ENCODE results near the gene TEAD4. TPM values are rescaled to one million over a fixed set of nuclear protein-coding genes. Genes with fewer than 3 reads are reported as not detected.

Gene TEAD4
- polyA plus RNA-seq, 3 donors from 2014 or later: not detected

DNA sequence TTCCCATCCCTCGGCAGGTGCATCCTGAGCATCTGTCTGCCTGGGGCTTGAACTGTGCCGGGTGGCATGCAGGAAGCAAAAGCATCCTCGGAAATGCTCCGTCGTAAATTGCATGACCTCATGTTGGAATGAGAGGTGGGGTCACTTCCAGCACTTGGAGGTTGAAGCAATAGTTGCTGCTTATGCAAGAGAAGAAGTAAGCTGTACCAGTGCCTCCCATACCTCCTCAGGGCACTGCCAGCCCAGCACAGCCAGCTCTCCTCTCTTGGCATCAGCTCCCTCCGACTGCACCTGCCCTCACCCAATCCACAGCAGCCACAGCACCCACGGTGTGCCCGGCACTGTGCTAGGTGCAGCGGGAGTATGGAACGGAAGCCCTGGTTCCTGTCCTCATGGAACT lies 11.5 kb downstream of the TEAD4 start:
- Mint-ChIP-seq H3K36me3 (no peaks in the 10 kb centered on the region), H3K27ac (no peak overlapping the region), H3K4me1 (no peaks in the 10 kb centered on the region), H3K27me3 (ENCODE audit: low read depth in 3 of 3) (peaks cover 2 to 7% (median 3%) of the 10 kb centered on the region in 3 donors), H3K9me3 (no peaks in the 10 kb centered on the region), H3K4me3 (no peak overlapping the region)
- no peak for DNase-seq

GRCh38 chr12:2973566-2973965 lies 14.4 kb downstream of the TEAD4 start:
- no peaks in the 10 kb centered on the region for H3K4me1 Mint-ChIP-seq
- DNase-seq: no peak
- no peak overlapping the region for H3K4me3 Mint-ChIP-seq
- H3K36me3 Mint-ChIP-seq: no peaks in the 10 kb centered on the region
- no peaks in the 10 kb centered on the region for H3K9me3 Mint-ChIP-seq
- no peak overlapping the region for H3K27ac Mint-ChIP-seq
- peaks cover 2 to 7% (median 3%) of the 10 kb centered on the region in 3 donors for H3K27me3 Mint-ChIP-seq (ENCODE audit: low read depth in 3 of 3)

DNA sequence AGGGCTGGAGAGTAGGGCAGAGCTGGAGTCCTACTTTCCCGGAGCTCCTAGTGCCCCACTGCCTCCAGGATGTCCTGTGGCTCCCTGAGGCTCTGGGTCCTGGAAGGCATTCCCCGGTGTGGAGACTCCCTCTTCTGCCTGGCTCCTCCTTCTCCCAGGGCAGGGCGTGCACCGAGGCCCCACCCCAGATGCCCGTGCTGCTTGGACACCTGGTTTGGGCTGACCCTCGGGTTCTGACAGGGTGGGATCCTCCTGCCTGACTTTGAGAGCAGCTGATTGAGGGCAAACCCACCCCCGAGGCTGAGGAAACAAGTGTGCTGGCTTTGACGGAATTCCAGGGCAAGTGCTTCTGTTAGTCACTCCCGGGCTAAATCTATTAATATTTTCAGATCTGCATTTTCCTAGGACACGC lies 15.4 kb downstream of the TEAD4 start:
- no peak overlapping the region for H3K4me3 Mint-ChIP-seq
- H3K27me3 Mint-ChIP-seq (ENCODE audit: low read depth in 3 of 3): peaks cover 2 to 7% (median 3%) of the 10 kb centered on the region in 3 donors
- no peak for DNase-seq
- no peak overlapping the region for H3K27ac Mint-ChIP-seq
- no peaks in the 10 kb centered on the region for H3K4me1 Mint-ChIP-seq
- H3K9me3 Mint-ChIP-seq: no peaks in the 10 kb centered on the region
- no peaks in the 10 kb centered on the region for H3K36me3 Mint-ChIP-seq

DNA sequence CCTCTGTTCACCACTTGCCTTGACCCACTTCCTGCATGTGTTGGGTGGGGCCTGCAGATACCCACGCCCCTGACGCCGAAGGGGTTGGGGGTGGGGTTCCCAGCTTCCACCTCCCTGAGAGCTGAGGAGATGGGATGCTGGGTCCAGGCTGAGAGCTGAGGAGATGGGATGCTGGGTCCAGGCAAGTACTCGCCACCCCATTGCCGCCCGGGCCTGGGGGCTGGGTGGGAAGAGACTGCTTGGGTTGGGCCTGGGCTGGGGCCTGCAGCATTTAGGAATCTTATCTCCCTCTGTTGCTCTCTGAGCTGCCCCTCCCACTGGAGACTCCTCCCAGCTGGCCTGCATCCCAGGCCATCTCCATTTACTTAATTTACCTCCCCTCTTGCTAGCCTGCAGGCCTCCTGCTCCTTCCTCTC lies 17.4 kb downstream of the TEAD4 start:
- no peak for DNase-seq
- Mint-ChIP-seq H3K36me3 (no peaks in the 10 kb centered on the region), H3K4me1 (no peaks in the 10 kb centered on the region), H3K27ac (no peak overlapping the region), H3K9me3 (no peaks in the 10 kb centered on the region), H3K27me3 (ENCODE audit: low read depth in 3 of 3) (peaks cover 2 to 7% (median 3%) of the 10 kb centered on the region in 3 donors), H3K4me3 (no peak overlapping the region)

DNA sequence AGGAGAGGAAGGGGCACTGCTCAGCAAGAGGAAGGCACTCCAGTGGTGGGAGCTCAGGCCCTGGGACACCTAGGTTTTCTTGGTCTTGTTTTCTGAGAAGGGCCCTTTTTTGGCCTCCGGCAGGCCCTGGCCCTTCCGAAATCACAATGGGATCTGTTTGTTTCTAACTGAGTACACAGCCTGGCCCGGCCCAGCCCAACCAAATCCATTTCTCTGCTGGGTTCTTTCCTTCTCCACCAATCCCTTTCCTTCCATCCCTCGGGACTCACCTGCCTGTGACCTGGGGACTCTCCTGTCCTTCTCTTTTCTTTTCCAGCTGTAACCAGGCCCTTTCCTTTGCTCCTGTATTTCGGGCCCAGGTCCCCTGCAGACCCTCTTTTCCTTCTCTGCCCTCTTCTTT lies 18.6 kb downstream of the TEAD4 start:
- Mint-ChIP-seq H3K9me3 (no peaks in the 10 kb centered on the region), H3K4me1 (no peaks in the 10 kb centered on the region), H3K27me3 (ENCODE audit: low read depth in 3 of 3) (peaks cover 2 to 5% (median 3%) of the 10 kb centered on the region in 3 donors), H3K36me3 (no peaks in the 10 kb centered on the region), H3K27ac (no peak overlapping the region), H3K4me3 (no peak overlapping the region)
- no peak for DNase-seq

DNA sequence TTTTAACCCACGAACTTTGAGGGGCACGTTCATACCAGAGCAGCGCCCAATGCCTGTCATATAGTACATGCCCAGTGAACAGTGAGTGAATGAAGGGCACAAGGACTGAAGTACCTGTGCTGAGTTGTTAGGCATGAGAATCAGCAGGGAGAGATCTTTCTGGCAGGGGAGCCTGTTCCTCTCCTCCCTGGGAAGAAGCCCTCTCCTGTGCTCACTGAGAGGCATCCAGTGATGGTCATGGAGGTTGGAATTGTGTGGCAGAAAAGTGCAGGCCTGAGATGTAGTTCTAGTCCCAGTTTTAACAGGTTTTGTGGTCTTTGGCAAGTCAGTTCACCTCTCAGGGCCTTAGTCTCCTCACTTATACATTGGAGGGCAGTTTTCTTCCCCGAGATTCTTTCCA lies 20.6 kb downstream of the TEAD4 start:
- Mint-ChIP-seq H3K36me3 (no peaks in the 10 kb centered on the region), H3K27ac (no peak overlapping the region), H3K4me1 (no peaks in the 10 kb centered on the region), H3K4me3 (no peak overlapping the region), H3K27me3 (ENCODE audit: low read depth in 3 of 3) (peaks cover 2 to 3% (median 3%) of the 10 kb centered on the region in 3 donors), H3K9me3 (no peaks in the 10 kb centered on the region)
- no peak for DNase-seq

GRCh38 chr12:2980630-2981029 lies 21.4 kb downstream of the TEAD4 start:
- Mint-ChIP-seq H3K4me1 (no peaks in the 10 kb centered on the region), H3K4me3 (no peak overlapping the region), H3K9me3 (no peaks in the 10 kb centered on the region), H3K27me3 (ENCODE audit: low read depth in 3 of 3) (peaks cover 2 to 3% (median 2%) of the 10 kb centered on the region in 3 donors), H3K36me3 (no peaks in the 10 kb centered on the region), H3K27ac (no peak overlapping the region)
- DNase-seq: no peak

GRCh38 chr12:2982361-2982760 lies 23.2 kb downstream of the TEAD4 start:
- no peaks in the 10 kb centered on the region for H3K36me3 Mint-ChIP-seq
- no peak overlapping the region for H3K27ac Mint-ChIP-seq
- no peaks in the 10 kb centered on the region for H3K9me3 Mint-ChIP-seq
- no peaks in the 10 kb centered on the region for H3K4me1 Mint-ChIP-seq
- peaks cover 1 to 3% (median 2%) of the 10 kb centered on the region in 3 donors for H3K27me3 Mint-ChIP-seq (ENCODE audit: low read depth in 3 of 3)
- H3K4me3 Mint-ChIP-seq: no peak overlapping the region
- no peak for DNase-seq

- no peaks in the 10 kb centered on the region for H3K9me3 Mint-ChIP-seq
- H3K27ac Mint-ChIP-seq: no peak overlapping the region
- DNase-seq: no peak
- no peaks in the 10 kb centered on the region for H3K36me3 Mint-ChIP-seq
- no peak overlapping the region for H3K4me3 Mint-ChIP-seq
- peaks cover 1 to 3% (median 2%) of the 10 kb centered on the region in 3 donors for H3K27me3 Mint-ChIP-seq (ENCODE audit: low read depth in 3 of 3)
- H3K4me1 Mint-ChIP-seq: no peaks in the 10 kb centered on the region
Observed at GRCh38 chr12:2984249-2984648, 25.1 kb downstream of the TEAD4 start.

DNA sequence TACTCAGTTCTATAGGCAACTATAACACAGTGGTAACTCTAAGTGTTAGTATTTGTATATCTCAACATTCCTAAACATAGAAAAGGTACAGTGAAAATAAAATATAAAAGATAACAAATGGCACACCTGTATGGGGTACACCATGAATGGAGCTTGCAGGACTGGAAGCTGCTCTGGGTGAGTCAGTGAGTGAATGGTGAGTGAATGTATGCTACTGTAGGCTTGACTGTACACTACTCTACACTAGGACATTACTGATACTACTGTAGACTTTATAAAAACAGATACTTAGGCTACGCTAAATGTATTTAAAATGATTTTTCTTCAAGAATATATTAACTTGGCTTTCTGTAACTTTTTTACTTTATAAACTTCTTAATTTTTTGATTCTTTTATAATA lies 25.5 kb downstream of the TEAD4 start:
- H3K36me3 Mint-ChIP-seq: no peaks in the 10 kb centered on the region
- H3K4me3 Mint-ChIP-seq: no peak overlapping the region

DNA sequence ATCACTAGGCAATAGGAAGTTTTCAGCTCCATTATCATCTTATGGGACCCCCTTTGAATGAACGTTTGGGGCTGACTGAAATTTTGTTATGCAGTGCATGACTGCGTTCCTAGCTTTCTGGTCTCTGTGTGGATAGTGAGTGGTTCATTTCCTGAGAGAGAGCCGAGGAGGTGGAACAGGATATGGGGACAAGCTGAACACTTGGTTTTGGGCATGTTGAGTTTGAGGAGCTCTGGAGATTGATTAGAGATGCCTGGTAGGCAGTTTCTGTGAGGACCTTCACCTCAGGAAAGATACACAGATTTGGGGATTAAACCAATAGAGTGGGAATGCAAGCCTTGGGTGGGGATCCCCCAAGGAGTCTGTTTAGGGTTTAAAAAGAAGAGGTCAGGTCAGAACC lies 27.7 kb downstream of the TEAD4 start:
- no peaks in the 10 kb centered on the region for H3K4me1 Mint-ChIP-seq
- H3K27ac Mint-ChIP-seq: no peak overlapping the region
- no peak for DNase-seq
- H3K36me3 Mint-ChIP-seq: no peaks in the 10 kb centered on the region
- H3K9me3 Mint-ChIP-seq: peaks cover 0 to 5% (median under 1%) of the 10 kb centered on the region in 6 donors
- H3K27me3 Mint-ChIP-seq (ENCODE audit: low read depth in 3 of 3): peaks cover 1 to 3% (median 2%) of the 10 kb centered on the region in 3 donors
- H3K4me3 Mint-ChIP-seq: no peak overlapping the region

More for the DNA sequence above, 25.5 kb downstream of the TEAD4 start:
- DNase-seq: no peak
- Mint-ChIP-seq H3K4me1 (no peaks in the 10 kb centered on the region), H3K27ac (no peak overlapping the region), H3K27me3 (ENCODE audit: low read depth in 3 of 3) (peaks cover 1 to 4% (median 3%) of the 10 kb centered on the region in 3 donors), H3K9me3 (peaks cover 0 to 1% (median 0%) of the 10 kb centered on the region in 6 donors)

GRCh38 chr12:2988494-2988893 lies 29.3 kb downstream of the TEAD4 start:
- H3K9me3 Mint-ChIP-seq: peaks cover 0 to 5% (median under 1%) of the 10 kb centered on the region in 6 donors
- H3K27me3 Mint-ChIP-seq (ENCODE audit: low read depth in 3 of 3): peaks cover 1 to 3% (median 2%) of the 10 kb centered on the region in 3 donors
- DNase-seq: no peak
- H3K36me3 Mint-ChIP-seq: no peaks in the 10 kb centered on the region
- no peaks in the 10 kb centered on the region for H3K4me1 Mint-ChIP-seq
- no peak overlapping the region for H3K4me3 Mint-ChIP-seq
- H3K27ac Mint-ChIP-seq: no peak overlapping the region

DNA sequence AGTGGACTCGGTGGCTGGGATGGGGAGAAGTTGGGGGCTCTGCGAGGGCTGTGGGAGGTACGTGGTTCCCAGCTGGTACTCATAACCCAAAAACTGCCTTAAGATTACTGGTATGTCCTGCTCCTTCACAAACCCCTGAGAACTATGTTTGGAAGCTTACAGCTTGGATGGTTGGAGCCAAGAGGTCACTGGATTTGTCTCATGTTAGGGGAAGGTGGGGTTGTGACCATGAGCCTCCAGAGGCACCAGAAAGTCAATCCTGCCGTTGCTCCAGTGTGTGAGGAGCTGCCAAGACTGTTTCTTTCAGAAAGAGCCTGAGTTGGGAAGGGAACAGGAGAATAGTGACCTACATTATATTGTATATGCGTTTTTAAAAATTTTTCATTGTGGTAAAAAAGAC lies 33.5 kb downstream of the TEAD4 start:
- Mint-ChIP-seq H3K36me3 (no peaks in the 10 kb centered on the region), H3K4me3 (no peak overlapping the region), H3K27me3 (ENCODE audit: low read depth in 3 of 3) (peaks cover 0 to 4% (median 2%) of the 10 kb centered on the region in 3 donors), H3K4me1 (no peaks in the 10 kb centered on the region), H3K27ac (no peak overlapping the region), H3K9me3 (peaks cover 0 to 5% (median under 1%) of the 10 kb centered on the region in 6 donors)
- DNase-seq: no peak

DNA sequence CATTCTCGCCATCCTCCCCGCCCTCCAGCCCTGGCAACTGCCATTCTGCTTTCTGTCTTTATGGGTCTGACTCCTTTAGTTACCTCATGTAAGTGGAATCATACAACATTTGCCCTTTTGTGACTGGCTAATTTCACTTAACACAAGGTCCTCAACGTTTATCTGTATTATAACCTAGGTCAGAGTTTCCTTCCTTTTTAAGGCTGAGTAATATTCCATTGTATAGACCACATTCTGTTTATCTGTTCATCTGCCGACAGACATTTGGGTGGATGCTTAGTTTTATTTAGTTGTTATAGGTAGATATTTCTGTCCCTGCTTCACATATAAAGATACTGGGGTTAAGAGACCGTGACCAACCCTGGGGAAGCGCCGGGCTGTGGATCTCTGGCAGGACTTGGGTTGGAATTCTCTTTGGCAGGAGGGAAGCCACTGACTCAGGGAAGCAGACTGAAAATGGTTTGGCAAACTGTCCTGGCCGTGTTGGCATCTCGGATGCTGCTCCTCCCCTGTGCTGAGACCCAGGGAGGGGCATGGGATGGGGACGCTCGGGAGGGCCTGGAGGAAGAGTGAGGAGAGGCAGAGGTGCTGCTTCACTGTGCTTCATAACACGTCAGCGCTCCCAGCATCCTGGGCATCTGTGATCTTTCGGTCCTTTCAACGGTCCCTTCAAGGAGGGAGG lies 38.9 kb downstream of the TEAD4 start:
- no peak overlapping the region for H3K27ac Mint-ChIP-seq
- H3K4me3 Mint-ChIP-seq: no peak overlapping the region
- H3K36me3 Mint-ChIP-seq: no peaks in the 10 kb centered on the region
- no peak for DNase-seq
- no peaks in the 10 kb centered on the region for H3K9me3 Mint-ChIP-seq
- H3K27me3 Mint-ChIP-seq (ENCODE audit: low read depth in 3 of 3): peaks cover 0 to 8% (median 2%) of the 10 kb centered on the region in 3 donors
- H3K4me1 Mint-ChIP-seq: no peaks in the 10 kb centered on the region

DNA sequence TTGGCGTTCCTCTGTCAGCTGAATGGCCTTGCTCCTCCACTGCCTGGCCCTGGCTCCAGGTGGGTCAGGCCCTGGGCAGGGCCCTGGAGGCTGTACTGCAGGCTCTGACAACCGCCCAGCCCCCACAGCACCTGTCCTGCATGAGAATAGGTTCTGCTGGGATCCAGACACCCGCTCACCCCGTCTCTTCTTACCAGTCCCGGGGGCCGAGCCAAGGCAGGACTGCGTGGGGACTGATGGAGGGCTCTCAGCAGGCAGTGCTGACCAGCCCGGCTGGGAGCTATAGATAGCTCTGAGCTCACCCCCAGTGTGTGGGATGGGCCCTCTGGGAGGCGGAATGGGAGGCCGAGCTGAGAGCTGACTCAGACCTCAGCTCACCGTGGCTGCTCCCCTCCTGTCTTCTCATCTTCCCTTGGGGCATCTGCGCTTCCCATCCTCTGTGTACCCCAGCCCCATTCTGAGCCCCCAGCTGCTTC lies 39.6 kb downstream of the TEAD4 start:
- Mint-ChIP-seq H3K9me3 (no peaks in the 10 kb centered on the region), H3K27me3 (ENCODE audit: low read depth in 3 of 3) (peaks cover 0 to 10% (median 2%) of the 10 kb centered on the region in 3 donors), H3K4me1 (no peaks in the 10 kb centered on the region), H3K27ac (no peak overlapping the region), H3K4me3 (no peak overlapping the region), H3K36me3 (no peaks in the 10 kb centered on the region)
- DNase-seq: no peak

Measured in immature natural killer cell (primary cell).